Neural progenitor cell (in vitro differentiated cells): ENCODE data around the gene ZBP1.

Experiments
- EZH2 ChIP-seq: fragments of 200-600 bp; sonication (generic); IDR thresholded peaks from 2 replicates; pipeline ENCODE4 v1.6.1; 2017; ENCODE audit warnings: antibody characterized with exemption, mild to moderate bottlenecking, moderate library complexity
- EZH2phosphoT487 ChIP-seq: fragments of 200-600 bp; sonication (generic); IDR thresholded peaks from 2 replicates; pipeline ENCODE4 v1.6.1; 2017; ENCODE audit warnings: antibody characterized with exemption
- TF ChIP-seq, protein P1 (sequence below): fragments of 200-600 bp; sonication (generic); IDR thresholded peaks from 2 replicates; pipeline ENCODE4 v1.5.1; 2017; ENCODE audit warnings: antibody characterized with exemption, mild to moderate bottlenecking

DNA sequence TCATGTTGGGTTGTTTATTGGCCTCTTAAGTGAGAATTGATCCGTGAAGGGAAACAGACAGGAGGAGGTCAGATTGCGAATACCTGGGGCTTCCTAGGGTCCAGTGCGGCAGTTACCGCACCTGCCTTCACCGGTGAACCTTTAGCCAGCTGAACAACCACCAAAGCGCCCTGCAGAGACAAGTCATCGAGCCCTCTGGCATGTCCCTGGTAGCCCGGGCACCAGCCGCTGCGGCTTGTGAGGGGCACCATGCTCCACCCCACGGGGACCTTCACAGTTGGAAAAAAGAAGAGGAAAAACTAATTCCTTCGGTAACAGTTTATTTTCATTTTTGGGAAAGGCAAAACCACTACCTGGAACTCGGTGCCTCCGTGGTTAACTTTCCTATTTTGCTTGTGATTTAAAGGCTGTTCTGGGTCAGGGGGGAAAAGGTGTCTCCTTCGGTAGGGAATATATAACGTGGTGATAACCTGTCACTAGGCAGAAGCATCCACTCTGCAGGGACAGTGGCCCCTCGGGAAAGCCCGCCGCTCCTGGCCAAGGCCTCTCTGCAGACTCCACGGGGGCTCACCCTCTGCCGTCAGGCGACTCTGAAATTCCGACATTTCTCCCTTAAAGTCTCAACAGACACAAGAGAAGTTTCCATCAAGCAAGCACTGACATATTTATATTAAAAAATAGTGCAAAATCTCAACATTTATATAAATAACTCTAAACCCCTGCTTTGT lies 30.7 kb upstream of the ZBP1 start:
- TF ChIP-seq, protein P1, sequence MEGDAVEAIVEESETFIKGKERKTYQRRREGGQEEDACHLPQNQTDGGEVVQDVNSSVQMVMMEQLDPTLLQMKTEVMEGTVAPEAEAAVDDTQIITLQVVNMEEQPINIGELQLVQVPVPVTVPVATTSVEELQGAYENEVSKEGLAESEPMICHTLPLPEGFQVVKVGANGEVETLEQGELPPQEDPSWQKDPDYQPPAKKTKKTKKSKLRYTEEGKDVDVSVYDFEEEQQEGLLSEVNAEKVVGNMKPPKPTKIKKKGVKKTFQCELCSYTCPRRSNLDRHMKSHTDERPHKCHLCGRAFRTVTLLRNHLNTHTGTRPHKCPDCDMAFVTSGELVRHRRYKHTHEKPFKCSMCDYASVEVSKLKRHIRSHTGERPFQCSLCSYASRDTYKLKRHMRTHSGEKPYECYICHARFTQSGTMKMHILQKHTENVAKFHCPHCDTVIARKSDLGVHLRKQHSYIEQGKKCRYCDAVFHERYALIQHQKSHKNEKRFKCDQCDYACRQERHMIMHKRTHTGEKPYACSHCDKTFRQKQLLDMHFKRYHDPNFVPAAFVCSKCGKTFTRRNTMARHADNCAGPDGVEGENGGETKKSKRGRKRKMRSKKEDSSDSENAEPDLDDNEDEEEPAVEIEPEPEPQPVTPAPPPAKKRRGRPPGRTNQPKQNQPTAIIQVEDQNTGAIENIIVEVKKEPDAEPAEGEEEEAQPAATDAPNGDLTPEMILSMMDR = no peak
- TF ChIP-seq EZH2phosphoT487 = no peak
- TF ChIP-seq EZH2 = no peak
